ENCODE results near the gene NR1I3.

DNA sequence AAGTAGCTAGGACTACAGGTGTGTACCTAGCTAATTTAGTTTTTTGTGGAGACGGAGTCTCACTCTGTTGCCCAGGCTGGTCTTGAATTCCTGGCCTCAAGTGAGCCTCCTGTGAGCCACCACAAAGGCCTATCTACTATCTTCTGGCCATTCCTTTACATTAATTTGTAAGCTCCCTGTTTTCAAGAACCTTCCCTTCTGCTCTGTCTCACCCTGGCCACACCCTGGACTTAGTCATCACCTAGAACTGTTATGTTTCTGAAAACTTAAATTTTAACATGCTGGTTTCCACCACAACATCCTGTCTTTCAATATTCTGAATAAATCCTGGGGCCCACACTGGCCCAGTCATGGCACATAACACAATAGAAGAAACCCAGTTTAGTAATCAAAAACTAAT lies 55.8 kb downstream of the NR1I3 start:
- TF ChIP-seq, protein P1, sequence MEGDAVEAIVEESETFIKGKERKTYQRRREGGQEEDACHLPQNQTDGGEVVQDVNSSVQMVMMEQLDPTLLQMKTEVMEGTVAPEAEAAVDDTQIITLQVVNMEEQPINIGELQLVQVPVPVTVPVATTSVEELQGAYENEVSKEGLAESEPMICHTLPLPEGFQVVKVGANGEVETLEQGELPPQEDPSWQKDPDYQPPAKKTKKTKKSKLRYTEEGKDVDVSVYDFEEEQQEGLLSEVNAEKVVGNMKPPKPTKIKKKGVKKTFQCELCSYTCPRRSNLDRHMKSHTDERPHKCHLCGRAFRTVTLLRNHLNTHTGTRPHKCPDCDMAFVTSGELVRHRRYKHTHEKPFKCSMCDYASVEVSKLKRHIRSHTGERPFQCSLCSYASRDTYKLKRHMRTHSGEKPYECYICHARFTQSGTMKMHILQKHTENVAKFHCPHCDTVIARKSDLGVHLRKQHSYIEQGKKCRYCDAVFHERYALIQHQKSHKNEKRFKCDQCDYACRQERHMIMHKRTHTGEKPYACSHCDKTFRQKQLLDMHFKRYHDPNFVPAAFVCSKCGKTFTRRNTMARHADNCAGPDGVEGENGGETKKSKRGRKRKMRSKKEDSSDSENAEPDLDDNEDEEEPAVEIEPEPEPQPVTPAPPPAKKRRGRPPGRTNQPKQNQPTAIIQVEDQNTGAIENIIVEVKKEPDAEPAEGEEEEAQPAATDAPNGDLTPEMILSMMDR (tag by site-specific recombination; IDR thresholded peaks at IDR 0.05): no peak
- TF ChIP-seq ZNF23 (tag by site-specific recombination; IDR thresholded peaks at IDR 0.05; ENCODE audit: borderline replicate concordance): no peak
- no peak for TF ChIP-seq ZNF175 (tag by site-specific recombination; IDR thresholded peaks at IDR 0.05)
- TF ChIP-seq ZNF423 (tag by site-specific recombination; IDR thresholded peaks at IDR 0.05): no peak
- TF ChIP-seq ZNF366 (tag by site-specific recombination; conservative IDR thresholded peaks at IDR 0.05): no peak
- TF ChIP-seq, protein P2, sequence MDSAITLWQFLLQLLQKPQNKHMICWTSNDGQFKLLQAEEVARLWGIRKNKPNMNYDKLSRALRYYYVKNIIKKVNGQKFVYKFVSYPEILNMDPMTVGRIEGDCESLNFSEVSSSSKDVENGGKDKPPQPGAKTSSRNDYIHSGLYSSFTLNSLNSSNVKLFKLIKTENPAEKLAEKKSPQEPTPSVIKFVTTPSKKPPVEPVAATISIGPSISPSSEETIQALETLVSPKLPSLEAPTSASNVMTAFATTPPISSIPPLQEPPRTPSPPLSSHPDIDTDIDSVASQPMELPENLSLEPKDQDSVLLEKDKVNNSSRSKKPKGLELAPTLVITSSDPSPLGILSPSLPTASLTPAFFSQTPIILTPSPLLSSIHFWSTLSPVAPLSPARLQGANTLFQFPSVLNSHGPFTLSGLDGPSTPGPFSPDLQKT (IDR thresholded peaks at IDR 0.05; ENCODE audit: borderline replicate concordance, low read depth, low read length): no peak
- TF ChIP-seq, protein P3, sequence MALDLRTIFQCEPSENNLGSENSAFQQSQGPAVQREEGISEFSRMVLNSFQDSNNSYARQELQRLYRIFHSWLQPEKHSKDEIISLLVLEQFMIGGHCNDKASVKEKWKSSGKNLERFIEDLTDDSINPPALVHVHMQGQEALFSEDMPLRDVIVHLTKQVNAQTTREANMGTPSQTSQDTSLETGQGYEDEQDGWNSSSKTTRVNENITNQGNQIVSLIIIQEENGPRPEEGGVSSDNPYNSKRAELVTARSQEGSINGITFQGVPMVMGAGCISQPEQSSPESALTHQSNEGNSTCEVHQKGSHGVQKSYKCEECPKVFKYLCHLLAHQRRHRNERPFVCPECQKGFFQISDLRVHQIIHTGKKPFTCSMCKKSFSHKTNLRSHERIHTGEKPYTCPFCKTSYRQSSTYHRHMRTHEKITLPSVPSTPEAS (tag by site-specific recombination; IDR thresholded peaks at IDR 0.05): no peak
- TF ChIP-seq ZNF24 (tag by site-specific recombination; IDR thresholded peaks at IDR 0.05): no peak
- no peak for TF ChIP-seq ZFP3 (tag by site-specific recombination; IDR thresholded peaks at IDR 0.05; ENCODE audit: low read depth)
- TF ChIP-seq OSR2 (tag by site-specific recombination; IDR thresholded peaks at IDR 0.05): no peak
- no peak for TF ChIP-seq ZNF76 (tag by site-specific recombination; IDR thresholded peaks at IDR 0.05; ENCODE audit: borderline replicate concordance, low read depth)
- TF ChIP-seq ZNF221 (tag by site-specific recombination; IDR thresholded peaks at IDR 0.05; ENCODE audit: borderline replicate concordance): no peak
- TF ChIP-seq, protein P4, sequence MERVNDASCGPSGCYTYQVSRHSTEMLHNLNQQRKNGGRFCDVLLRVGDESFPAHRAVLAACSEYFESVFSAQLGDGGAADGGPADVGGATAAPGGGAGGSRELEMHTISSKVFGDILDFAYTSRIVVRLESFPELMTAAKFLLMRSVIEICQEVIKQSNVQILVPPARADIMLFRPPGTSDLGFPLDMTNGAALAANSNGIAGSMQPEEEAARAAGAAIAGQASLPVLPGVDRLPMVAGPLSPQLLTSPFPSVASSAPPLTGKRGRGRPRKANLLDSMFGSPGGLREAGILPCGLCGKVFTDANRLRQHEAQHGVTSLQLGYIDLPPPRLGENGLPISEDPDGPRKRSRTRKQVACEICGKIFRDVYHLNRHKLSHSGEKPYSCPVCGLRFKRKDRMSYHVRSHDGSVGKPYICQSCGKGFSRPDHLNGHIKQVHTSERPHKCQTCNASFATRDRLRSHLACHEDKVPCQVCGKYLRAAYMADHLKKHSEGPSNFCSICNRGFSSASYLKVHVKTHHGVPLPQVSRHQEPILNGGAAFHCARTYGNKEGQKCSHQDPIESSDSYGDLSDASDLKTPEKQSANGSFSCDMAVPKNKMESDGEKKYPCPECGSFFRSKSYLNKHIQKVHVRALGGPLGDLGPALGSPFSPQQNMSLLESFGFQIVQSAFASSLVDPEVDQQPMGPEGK (tag by site-specific recombination; IDR thresholded peaks at IDR 0.05): no peak

Measured in HEK293 (cell line).